Forelimb muscle (tissue), 1 donor: ENCODE data around the gene BAZ2B. TPM values are rescaled to one million over a fixed set of nuclear protein-coding genes. Genes with fewer than 3 reads are reported as not detected.

ENCODE experiments used
- polyA plus RNA-seq: library from polyadenylated mRNA; unstranded; fragments of 120-200 nt; gene quantifications from one replicate; pipeline ENCODE4 v1.2.1, GENCODE V29; 2013; ENCODE audit not compliant: insufficient read length

The BAZ2B gene
- polyA plus RNA-seq, 1 donor, result 34.1 TPM

Other genes starting within 250 kb of the BAZ2B start
- 108 TPM for gene MARCHF7, start 96.0 kb upstream of the BAZ2B start, polyA plus RNA-seq
- 13.5 TPM for gene CD302, start 181.7 kb upstream of the BAZ2B start, polyA plus RNA-seq